ENCODE results near the gene HAND2.
A peak's percentile ranks its signal among the peaks of the same experiment; 100 is the strongest.

Gene HAND2

GRCh38 chr4:173514641-173515217 is 15.3 kb downstream of the HAND2 start:
- no peak for DNase-seq
- H3K4me1 ChIP-seq (ENCODE audit: control extremely low read depth in 1 of 4, control insufficient read depth in 4 of 4, insufficient read depth in 4 of 4, low read length in 3 of 4) = peaks cover 0 to under 1% (median under 1%) of the 10 kb centered on the region in 4 experiments
- H3K27ac ChIP-seq (ENCODE audit: insufficient read depth in 1 of 2, low read depth in 1 of 2, low read length in 2 of 2, poor library complexity in 1 of 2, severe bottlenecking in 2 of 2) = no peak overlapping the region
- H3K27me3 ChIP-seq (replicated peaks in 2 of 5; ENCODE audit: control insufficient read depth in 4 of 5, insufficient read depth in 5 of 5, low read length in 4 of 5) = peaks cover 40 to 100% (median 68%) of the 10 kb centered on the region in 5 experiments
- H3K4me3 ChIP-seq (ENCODE audit: control insufficient read depth in 1 of 7, extremely low read depth in 1 of 7, insufficient read depth in 4 of 7, low read depth in 2 of 7, low read length in 6 of 7) = no peak overlapping the region
- ChIA-PET POLR2A (interaction anchor here (0.5 kb wide), 1 partner anchor 477 kb away, joined by 3 read pairs; no protein-coding TSS in a partner anchor), CTCF (interaction anchor here (0.9 to 1.8 kb wide), 4 partner anchors 9 to 15 kb away, joined by 3 to 7 read pairs (median 5); partner anchors contain the start of gene HAND2)
- peaks cover 0 to 4% (median 2%) of the 10 kb centered on the region in 5 experiments for H3K9me3 ChIP-seq (ENCODE audit: control extremely low read depth in 1 of 5, control insufficient read depth in 4 of 5, insufficient read depth in 2 of 5, low read depth in 1 of 5, low read length in 4 of 5)
- H3K36me3 ChIP-seq (ENCODE audit: control insufficient read depth in 4 of 4, insufficient read depth in 4 of 4, low read length in 3 of 4) = no peaks in the 10 kb centered on the region
- 13% methylated on average over 2 of the region's 4 CpGs for WGBS (ENCODE audit: insufficient coverage)

GRCh38 chr4:173513651-173514050 is 16.4 kb downstream of the HAND2 start:
- peaks cover 39 to 100% (median 70%) of the 10 kb centered on the region in 5 experiments for H3K27me3 ChIP-seq (replicated peaks in 2 of 5; ENCODE audit: control insufficient read depth in 4 of 5, insufficient read depth in 5 of 5, low read length in 4 of 5)
- H3K36me3 ChIP-seq (ENCODE audit: control insufficient read depth in 4 of 4, insufficient read depth in 4 of 4, low read length in 3 of 4) = no peaks in the 10 kb centered on the region
- ChIA-PET CTCF (interaction anchor here (0.7 to 1.8 kb wide), 2 partner anchors 10 to 16 kb away, joined by 3 to 7 read pairs; partner anchors contain the start of gene HAND2), POLR2A (no interaction called here)
- H3K9me3 ChIP-seq (ENCODE audit: control extremely low read depth in 1 of 5, control insufficient read depth in 4 of 5, insufficient read depth in 2 of 5, low read depth in 1 of 5, low read length in 4 of 5) = peaks cover 0 to 4% (median 2%) of the 10 kb centered on the region in 5 experiments
- peaks cover 0 to 11% (median 10%) of the 10 kb centered on the region in 4 experiments for H3K4me1 ChIP-seq (ENCODE audit: control extremely low read depth in 1 of 4, control insufficient read depth in 4 of 4, insufficient read depth in 4 of 4, low read length in 3 of 4)
- no peak for DNase-seq
- no peak overlapping the region for H3K4me3 ChIP-seq (ENCODE audit: control insufficient read depth in 1 of 7, extremely low read depth in 1 of 7, insufficient read depth in 4 of 7, low read depth in 2 of 7, low read length in 6 of 7)
- no peak overlapping the region for H3K27ac ChIP-seq (ENCODE audit: insufficient read depth in 1 of 2, low read depth in 1 of 2, low read length in 2 of 2, poor library complexity in 1 of 2, severe bottlenecking in 2 of 2)

GRCh38 chr4:173511787-173512361 is 18.2 kb downstream of the HAND2 start:
- Histone ChIP-seq H3K4me3 (ENCODE audit: control insufficient read depth in 1 of 7, extremely low read depth in 1 of 7, insufficient read depth in 4 of 7, low read depth in 2 of 7, low read length in 6 of 7) (no peak overlapping the region), H3K27me3 (replicated peaks in 2 of 5; ENCODE audit: control insufficient read depth in 4 of 5, insufficient read depth in 5 of 5, low read length in 4 of 5) (peaks cover 39 to 100% (median 72%) of the 10 kb centered on the region in 5 experiments), H3K36me3 (ENCODE audit: control insufficient read depth in 4 of 4, insufficient read depth in 4 of 4, low read length in 3 of 4) (no peaks in the 10 kb centered on the region), H3K9me3 (ENCODE audit: control extremely low read depth in 1 of 5, control insufficient read depth in 4 of 5, insufficient read depth in 2 of 5, low read depth in 1 of 5, low read length in 4 of 5) (peaks cover 0 to 4% (median 0%) of the 10 kb centered on the region in 5 experiments), H3K27ac (ENCODE audit: insufficient read depth in 1 of 2, low read depth in 1 of 2, low read length in 2 of 2, poor library complexity in 1 of 2, severe bottlenecking in 2 of 2) (no peak overlapping the region), H3K4me1 (ENCODE audit: control extremely low read depth in 1 of 4, control insufficient read depth in 4 of 4, insufficient read depth in 4 of 4, low read length in 3 of 4) (peaks cover 0 to 24% (median 24%) of the 10 kb centered on the region in 4 experiments)
- DNase-seq = no peak
- WGBS (ENCODE audit: insufficient coverage) = 31% methylated on average over 2 of the region's 3 CpGs
- POLR2A ChIA-PET = interaction anchor here (0.6 kb wide), 1 partner anchor 384 kb away, joined by 3 read pairs; no protein-coding TSS in a partner anchor
- CTCF ChIA-PET = no interaction called here

- Histone ChIP-seq H3K4me1 (ENCODE audit: control extremely low read depth in 1 of 4, control insufficient read depth in 4 of 4, insufficient read depth in 4 of 4, low read length in 3 of 4) (peaks cover 0 to 36% (median 32%) of the 10 kb centered on the region in 4 experiments), H3K27ac (ENCODE audit: insufficient read depth in 1 of 2, low read depth in 1 of 2, low read length in 2 of 2, poor library complexity in 1 of 2, severe bottlenecking in 2 of 2) (no peak overlapping the region), H3K27me3 (replicated peaks in 2 of 5; ENCODE audit: control insufficient read depth in 4 of 5, insufficient read depth in 5 of 5, low read length in 4 of 5) (peaks cover 34 to 100% (median 71%) of the 10 kb centered on the region in 5 experiments), H3K9me3 (ENCODE audit: control extremely low read depth in 1 of 5, control insufficient read depth in 4 of 5, insufficient read depth in 2 of 5, low read depth in 1 of 5, low read length in 4 of 5) (peaks cover 0 to 4% (median 0%) of the 10 kb centered on the region in 5 experiments), H3K4me3 (ENCODE audit: control insufficient read depth in 1 of 7, extremely low read depth in 1 of 7, insufficient read depth in 4 of 7, low read depth in 2 of 7, low read length in 6 of 7) (peak overlapping the region in 4 of 7 experiments; percentile 4 to 54 (median 12)), H3K36me3 (ENCODE audit: control insufficient read depth in 4 of 4, insufficient read depth in 4 of 4, low read length in 3 of 4) (no peaks in the 10 kb centered on the region)
- CTCF ChIA-PET = interaction anchor here (0.8 to 1.8 kb wide), 6 partner anchors 9 to 611 kb away, joined by 3 to 5 read pairs (median 3); no protein-coding TSS in a partner anchor
- POLR2A ChIA-PET = interaction anchor here (0.7 kb wide), 1 partner anchor 138 kb away, joined by 3 read pairs; no protein-coding TSS in a partner anchor
- under 1% methylated on average over 60 of the region's 72 CpGs for WGBS (ENCODE audit: insufficient coverage)
- no peak for DNase-seq
These were observed 20.7 kb downstream of the HAND2 start for GRCh38 chr4:173509036-173510001.

- ChIA-PET CTCF (interaction anchor here (0.8 to 1.8 kb wide), 5 partner anchors 12 to 612 kb away, joined by 3 to 5 read pairs (median 3); no protein-coding TSS in a partner anchor), POLR2A (no interaction called here)
- peak in 2 of 3 donors; percentile 84 to 91 for DNase-seq
- 2% methylated on average over 22 of the region's 34 CpGs for WGBS (ENCODE audit: insufficient coverage)
- H3K27ac ChIP-seq (ENCODE audit: insufficient read depth in 1 of 2, low read depth in 1 of 2, low read length in 2 of 2, poor library complexity in 1 of 2, severe bottlenecking in 2 of 2) = no peak overlapping the region
- no peaks in the 10 kb centered on the region for H3K36me3 ChIP-seq (ENCODE audit: control insufficient read depth in 4 of 4, insufficient read depth in 4 of 4, low read length in 3 of 4)
- peaks cover 0 to 36% (median 32%) of the 10 kb centered on the region in 4 experiments for H3K4me1 ChIP-seq (ENCODE audit: control extremely low read depth in 1 of 4, control insufficient read depth in 4 of 4, insufficient read depth in 4 of 4, low read length in 3 of 4)
- H3K9me3 ChIP-seq (ENCODE audit: control extremely low read depth in 1 of 5, control insufficient read depth in 4 of 5, insufficient read depth in 2 of 5, low read depth in 1 of 5, low read length in 4 of 5) = peaks cover 0 to 4% (median 0%) of the 10 kb centered on the region in 5 experiments
- peaks cover 31 to 100% (median 72%) of the 10 kb centered on the region in 5 experiments for H3K27me3 ChIP-seq (replicated peaks in 2 of 5; ENCODE audit: control insufficient read depth in 4 of 5, insufficient read depth in 5 of 5, low read length in 4 of 5)
- H3K4me3 ChIP-seq (ENCODE audit: control insufficient read depth in 1 of 7, extremely low read depth in 1 of 7, insufficient read depth in 4 of 7, low read depth in 2 of 7, low read length in 6 of 7) = peak overlapping the region in 2 of 7 experiments; percentile 10 to 54
These were observed 21.5 kb downstream of the HAND2 start for GRCh38 chr4:173508386-173509035.
